MM.1S (cell line): Measurements from ENCODE around the gene AGAP3.

Experiments used
- DNase-seq: peaks from one replicate; pipeline ENCODE4 v3.0.0-alpha.2; 2015
- H2AFZ ChIP-seq: fragments of 300-600 bp; sonication (generic); 2 replicates; pipeline ENCODE4 v1.6.0; 2016; ENCODE audit warnings: antibody characterized with exemption, low read length
- H3F3A ChIP-seq: fragments of 300-600 bp; sonication (generic); 2 replicates; pipeline ENCODE4 v1.6.1; 2016; ENCODE audit warnings: mild to moderate bottlenecking, antibody characterized with exemption, low read length, moderate library complexity, mixed read lengths; ENCODE audit not compliant: insufficient read depth
- H3K27ac ChIP-seq: fragments of 300-600 bp; sonication (generic); 2 replicates; pipeline ENCODE4 v1.5.1; 2016; ENCODE audit warnings: mild to moderate bottlenecking, low read length
- H3K27me3 ChIP-seq: fragments of 300-600 bp; sonication (generic); replicated peaks from 2 replicates; pipeline ENCODE4 v1.6.0; 2016; ENCODE audit warnings: low read length; ENCODE audit not compliant: insufficient read depth
- H3K36me3 ChIP-seq: fragments of 300-600 bp; sonication (generic); replicated peaks from 2 replicates; pipeline ENCODE4 v1.6.1; 2016; ENCODE audit warnings: mild to moderate bottlenecking, low read length, mixed read lengths; ENCODE audit not compliant: insufficient read depth
- H3K4me1 ChIP-seq: fragments of 300-600 bp; sonication (generic); 2 replicates; pipeline ENCODE4 v1.6.1; 2016; ENCODE audit warnings: low read length, mixed read lengths
- H3K4me2 ChIP-seq: fragments of 300-600 bp; sonication (generic); 2 replicates; pipeline ENCODE4 v1.6.0; 2016; ENCODE audit warnings: low read depth, low read length
- H3K4me3 ChIP-seq: fragments of 300-600 bp; sonication (generic); 2 replicates; pipeline ENCODE4 v1.5.1; 2016; ENCODE audit warnings: low read length, mixed read lengths
- H3K79me2 ChIP-seq: fragments of 300-600 bp; sonication (generic); 2 replicates; pipeline ENCODE4 v1.6.1; 2016; ENCODE audit warnings: mixed run types, low read length, mixed read lengths
- H3K9ac ChIP-seq: fragments of 300-600 bp; sonication (generic); 2 replicates; pipeline ENCODE4 v1.6.1; 2016; ENCODE audit warnings: low read length, mixed read lengths
- H3K9me2 ChIP-seq: fragments of 300-600 bp; sonication (generic); replicated peaks from 2 replicates; pipeline ENCODE4 v1.6.1; 2016; ENCODE audit warnings: mild to moderate bottlenecking, low read length, mixed read lengths; ENCODE audit not compliant: insufficient read depth
- H3K9me3 ChIP-seq: fragments of 300-600 bp; sonication (generic); replicated peaks from 2 replicates; pipeline ENCODE4 v1.6.1; 2016; ENCODE audit warnings: mild to moderate bottlenecking, low read length, mixed read lengths; ENCODE audit not compliant: insufficient read depth
- H4K20me1 ChIP-seq: fragments of 300-600 bp; sonication (generic); 2 replicates; pipeline ENCODE4 v1.6.1; 2016; ENCODE audit warnings: mild to moderate bottlenecking, low read length, moderate library complexity, mixed read lengths; ENCODE audit not compliant: insufficient read depth
- EZH2 ChIP-seq: fragments of 300-600 bp; sonication (generic); optimal IDR thresholded peaks from 2 replicates; pipeline ENCODE3; 2017; ENCODE audit warnings: low read depth, mild to moderate bottlenecking, antibody characterized with exemption, low read length, mixed read lengths
- EZH2phosphoT487 ChIP-seq: fragments of 300-600 bp; sonication (generic); IDR thresholded peaks from 2 replicates; pipeline ENCODE4 v1.6.1; 2018; ENCODE audit warnings: antibody characterized with exemption, low read length
- TF ChIP-seq, protein P1 (sequence below): fragments of 300-600 bp; sonication (generic); IDR thresholded peaks from 2 replicates; pipeline ENCODE4 v1.5.1; 2016; ENCODE audit warnings: antibody characterized with exemption, low read length, mixed read lengths

Gene AGAP3

DNA sequence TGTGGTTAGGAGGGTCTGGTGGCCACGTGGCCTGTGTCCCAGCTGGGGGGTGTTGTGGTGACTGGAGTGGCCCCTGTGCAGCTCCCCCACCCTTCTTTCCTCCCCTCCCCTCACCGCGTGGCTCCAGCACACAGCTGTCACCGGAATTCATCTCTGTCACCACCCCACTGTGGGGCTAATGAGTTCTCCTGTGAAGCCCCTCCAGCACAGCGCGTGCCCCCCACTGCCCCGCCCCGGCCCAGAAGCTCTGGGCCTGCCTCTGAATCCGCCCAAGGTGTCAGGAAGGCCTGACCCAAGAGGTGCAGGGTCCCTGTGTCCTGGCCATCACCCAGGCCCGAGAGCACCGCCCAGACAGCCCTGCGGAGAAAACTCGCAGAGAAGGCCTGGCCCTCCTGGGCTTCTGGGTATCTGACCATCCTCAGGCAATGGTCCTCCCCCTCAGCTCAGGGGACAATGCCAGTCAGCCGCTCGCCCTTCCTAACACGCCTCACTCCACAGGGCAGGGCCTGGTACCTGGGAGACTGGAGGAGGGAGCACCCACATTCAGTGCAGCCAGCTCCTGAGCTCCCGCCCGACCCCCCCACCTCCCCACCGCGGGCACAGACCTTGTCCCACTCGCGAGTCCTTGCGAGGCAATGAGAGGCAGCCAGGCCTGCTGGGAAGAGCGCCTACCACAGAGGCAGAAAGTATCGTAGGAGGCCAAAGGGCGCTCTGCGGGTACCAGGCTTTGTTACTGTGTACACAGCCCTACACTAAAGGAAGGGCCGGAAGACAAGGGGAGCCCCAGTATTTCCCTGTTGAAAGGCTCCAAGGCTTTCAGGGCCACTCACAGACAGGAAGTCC, 43.1 kb downstream of the AGAP3 start:
- Histone ChIP-seq H3K9ac (no peak overlapping the region), H3K9me2 (no peaks in the 10 kb centered on the region), H4K20me1 (no peaks in the 10 kb centered on the region), H3K4me2 (no peak overlapping the region), H3K27me3 (no peaks in the 10 kb centered on the region), H3K4me1 (no peaks in the 10 kb centered on the region), H3F3A (no peaks in the 10 kb centered on the region), H3K36me3 (no peaks in the 10 kb centered on the region), H3K9me3 (no peaks in the 10 kb centered on the region), H2AFZ (no peak overlapping the region), H3K27ac (no peak overlapping the region), H3K4me3 (no peak overlapping the region), H3K79me2 (no peaks in the 10 kb centered on the region)
- TF ChIP-seq EZH2 (no peak), EZH2phosphoT487 (no peak)
- TF ChIP-seq, protein P1, sequence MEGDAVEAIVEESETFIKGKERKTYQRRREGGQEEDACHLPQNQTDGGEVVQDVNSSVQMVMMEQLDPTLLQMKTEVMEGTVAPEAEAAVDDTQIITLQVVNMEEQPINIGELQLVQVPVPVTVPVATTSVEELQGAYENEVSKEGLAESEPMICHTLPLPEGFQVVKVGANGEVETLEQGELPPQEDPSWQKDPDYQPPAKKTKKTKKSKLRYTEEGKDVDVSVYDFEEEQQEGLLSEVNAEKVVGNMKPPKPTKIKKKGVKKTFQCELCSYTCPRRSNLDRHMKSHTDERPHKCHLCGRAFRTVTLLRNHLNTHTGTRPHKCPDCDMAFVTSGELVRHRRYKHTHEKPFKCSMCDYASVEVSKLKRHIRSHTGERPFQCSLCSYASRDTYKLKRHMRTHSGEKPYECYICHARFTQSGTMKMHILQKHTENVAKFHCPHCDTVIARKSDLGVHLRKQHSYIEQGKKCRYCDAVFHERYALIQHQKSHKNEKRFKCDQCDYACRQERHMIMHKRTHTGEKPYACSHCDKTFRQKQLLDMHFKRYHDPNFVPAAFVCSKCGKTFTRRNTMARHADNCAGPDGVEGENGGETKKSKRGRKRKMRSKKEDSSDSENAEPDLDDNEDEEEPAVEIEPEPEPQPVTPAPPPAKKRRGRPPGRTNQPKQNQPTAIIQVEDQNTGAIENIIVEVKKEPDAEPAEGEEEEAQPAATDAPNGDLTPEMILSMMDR, result no peak
- no peak for DNase-seq

GRCh38 chr7:151129960-151130591, 43.8 kb downstream of the AGAP3 start:
- no peak for DNase-seq
- H3K9me2 ChIP-seq, result no peaks in the 10 kb centered on the region
- no peak overlapping the region for H3K4me2 ChIP-seq

GRCh38 chr7:151130741-151131157, 44.5 kb downstream of the AGAP3 start:
- Histone ChIP-seq H3K4me1 (no peaks in the 10 kb centered on the region), H3K27me3 (no peaks in the 10 kb centered on the region), H4K20me1 (no peaks in the 10 kb centered on the region), H3K4me2 (no peak overlapping the region), H3K36me3 (no peaks in the 10 kb centered on the region), H3K27ac (no peak overlapping the region), H3K4me3 (no peak overlapping the region), H3K79me2 (no peaks in the 10 kb centered on the region), H3K9me2 (no peaks in the 10 kb centered on the region), H3K9ac (no peak overlapping the region), H3F3A (no peaks in the 10 kb centered on the region), H3K9me3 (no peaks in the 10 kb centered on the region), H2AFZ (no peak overlapping the region)
- no peak for TF ChIP-seq EZH2
- no peak for TF ChIP-seq EZH2phosphoT487
- TF ChIP-seq, protein P1, result no peak
- DNase-seq, result no peak

More at GRCh38 chr7:151129960-151130591, 43.8 kb downstream of the AGAP3 start:
- no peak overlapping the region for H3K4me3 ChIP-seq
- H3K9me3 ChIP-seq, result no peaks in the 10 kb centered on the region
- H4K20me1 ChIP-seq, result no peaks in the 10 kb centered on the region
- no peaks in the 10 kb centered on the region for H3K79me2 ChIP-seq
- no peak overlapping the region for H2AFZ ChIP-seq
- no peak overlapping the region for H3K9ac ChIP-seq
- no peaks in the 10 kb centered on the region for H3K36me3 ChIP-seq
- no peaks in the 10 kb centered on the region for H3F3A ChIP-seq
- TF ChIP-seq, protein P1, result no peak
- TF ChIP-seq EZH2, result no peak
- no peak for TF ChIP-seq EZH2phosphoT487
- H3K4me1 ChIP-seq, result no peaks in the 10 kb centered on the region
- no peaks in the 10 kb centered on the region for H3K27me3 ChIP-seq
- no peak overlapping the region for H3K27ac ChIP-seq
